DMS53 (cell line): ENCODE results near the gene SEC61B.

Experiments used
- DNase-seq: peaks from one replicate; lab custom pipeline; 2025; lab: John Stamatoyannopoulos, UW

Gene SEC61B

GRCh38 chr9:99221621-99222415 is at the start of gene SEC61B, which contains the start of gene ALG2:
SEC61B (plus strand) TSS chr9:99222282; CDS start chr9:99222364, 82 bp downstream.
ALG2 (minus strand) TSS chr9:99221942; CDS start chr9:99221894, 48 bp downstream.
- DNase-seq, result peak; percentile 94

- peak; percentile 53 for DNase-seq
Observed at GRCh38 chr9:99173570-99174504, 48.2 kb upstream of the SEC61B start.

DNA sequence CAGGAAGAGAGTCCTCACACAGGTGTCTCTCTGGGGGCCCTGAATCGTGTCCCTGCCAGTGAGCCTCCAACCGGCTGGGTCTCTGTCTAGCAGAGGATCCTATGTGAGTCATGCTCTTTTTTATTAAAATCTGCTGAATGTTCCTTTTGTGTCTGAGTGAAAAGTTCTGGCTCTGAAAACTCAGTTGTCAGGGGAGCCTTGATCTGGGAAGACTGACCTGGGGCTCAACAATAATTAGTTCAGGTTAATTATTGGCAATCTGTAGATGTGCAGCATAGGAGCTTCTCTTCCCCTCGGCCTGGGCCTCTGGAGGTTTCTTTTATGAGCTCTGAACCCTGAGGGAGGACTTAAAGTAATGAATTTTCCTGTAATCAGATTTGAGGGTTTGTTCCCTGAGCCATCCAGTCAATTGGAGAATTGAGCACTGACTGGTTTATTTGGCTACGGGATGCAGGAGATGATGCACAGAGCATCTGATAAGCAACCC is 45.5 kb upstream of the SEC61B start:
- DNase-seq, result peak; percentile 48

DNA sequence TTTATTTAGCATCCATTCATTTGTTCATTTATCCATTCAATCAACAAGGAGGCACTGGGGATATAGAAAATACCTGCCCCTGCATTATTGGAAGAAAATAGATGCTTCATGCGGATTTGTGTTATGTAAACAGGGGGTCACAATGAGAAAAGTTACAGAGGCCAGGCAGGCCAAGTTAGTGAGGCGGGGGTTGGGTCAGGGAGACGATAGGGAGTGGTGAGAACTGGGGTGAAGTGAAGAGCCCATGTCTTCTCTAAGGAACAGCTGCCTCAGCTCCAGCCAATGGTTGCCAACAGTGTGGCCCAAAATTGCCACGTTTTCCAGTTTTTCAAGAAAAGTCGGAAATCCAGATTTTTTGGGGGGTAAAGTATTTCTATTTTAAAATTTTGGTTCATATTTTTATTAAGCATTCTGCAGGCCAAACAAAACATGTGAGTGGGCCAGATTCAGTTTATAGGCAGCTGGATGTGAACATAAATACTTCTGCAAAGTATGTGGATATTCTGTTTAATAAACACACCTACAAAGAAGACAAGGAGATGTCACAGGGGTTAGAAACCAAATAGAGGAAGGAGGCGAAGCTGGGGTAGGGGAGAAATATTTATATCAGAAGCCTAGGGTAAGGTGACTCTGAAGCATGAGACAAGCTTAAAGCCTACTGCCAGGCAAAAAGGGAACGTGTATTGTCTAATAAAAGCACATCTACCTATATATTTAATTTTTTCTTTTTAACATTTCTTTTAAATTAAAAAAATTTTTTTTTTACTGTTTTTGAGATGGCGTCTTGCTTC is 44.3 kb upstream of the SEC61B start:
- DNase-seq, result no peak

DNA sequence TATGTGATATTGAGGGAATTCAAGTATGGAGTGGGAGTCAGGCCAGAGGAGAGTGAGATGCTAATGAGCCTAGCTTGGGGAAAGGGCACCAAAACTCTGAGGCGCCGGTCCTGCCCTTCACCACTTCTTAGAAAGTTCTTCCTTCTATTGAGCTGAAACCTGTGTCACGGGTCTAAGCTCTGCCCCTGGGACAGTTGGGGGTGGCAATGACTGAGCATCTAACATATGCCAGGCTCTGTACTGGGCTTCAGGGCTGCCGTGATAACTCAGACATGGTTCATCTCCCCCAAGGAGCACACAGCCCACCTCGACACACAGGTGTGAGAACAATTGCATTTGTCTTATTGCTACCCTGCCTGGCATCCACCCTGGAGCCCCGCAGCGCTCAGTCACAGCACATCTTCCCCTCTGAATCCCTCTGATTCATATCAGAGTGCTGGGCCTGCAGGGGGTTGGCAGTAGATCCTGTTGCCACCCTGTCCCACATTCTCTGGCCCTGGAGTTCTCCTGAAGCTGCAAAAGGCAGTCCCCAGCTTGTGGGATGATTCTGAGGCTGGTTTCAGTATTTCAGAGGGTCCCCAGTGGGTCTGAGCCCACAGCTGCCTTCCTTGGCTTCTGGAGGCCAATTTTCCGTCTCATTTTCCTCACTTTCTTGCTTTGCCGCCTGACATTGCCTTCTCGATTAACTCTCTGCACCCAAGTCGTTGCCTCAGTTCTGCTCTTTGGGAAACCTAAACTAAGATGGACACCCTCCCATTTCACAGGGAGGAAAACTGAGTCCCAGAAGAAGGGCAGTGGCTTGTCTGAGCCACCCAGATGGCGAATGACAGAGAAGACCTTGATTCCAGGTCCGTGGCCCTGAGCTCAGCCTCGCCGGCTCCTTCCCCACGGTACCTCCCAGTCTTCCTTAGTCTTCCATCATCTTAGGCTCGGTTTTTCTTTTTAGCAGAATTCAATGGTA is 42.9 kb upstream of the SEC61B start:
- DNase-seq, result no peak

- DNase-seq, result no peak
Observed at GRCh38 chr9:99180199-99180598, 41.9 kb upstream of the SEC61B start.

DNA sequence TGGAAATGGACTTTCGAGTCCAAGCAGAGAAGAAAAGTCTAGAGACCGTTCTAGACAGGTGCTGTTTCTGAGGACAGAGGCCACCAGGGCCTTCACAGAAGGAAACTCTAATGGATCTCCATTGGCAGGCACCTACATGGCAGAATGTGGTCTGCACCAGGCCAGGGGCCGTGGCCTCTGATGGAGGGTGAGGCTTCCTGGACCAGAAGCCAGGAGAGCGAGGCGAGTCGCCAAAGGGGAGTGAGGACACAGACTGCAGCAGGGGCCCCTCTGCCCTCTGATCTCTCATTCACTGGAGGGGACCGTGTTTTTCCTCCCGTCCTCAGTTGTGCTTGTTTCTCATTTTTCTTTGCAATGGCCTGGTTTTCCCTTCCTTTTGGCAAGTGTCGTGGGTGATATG is 41.4 kb upstream of the SEC61B start:
- no peak for DNase-seq

GRCh38 chr9:99181206-99181605 is 40.9 kb upstream of the SEC61B start:
- DNase-seq, result no peak

DNA sequence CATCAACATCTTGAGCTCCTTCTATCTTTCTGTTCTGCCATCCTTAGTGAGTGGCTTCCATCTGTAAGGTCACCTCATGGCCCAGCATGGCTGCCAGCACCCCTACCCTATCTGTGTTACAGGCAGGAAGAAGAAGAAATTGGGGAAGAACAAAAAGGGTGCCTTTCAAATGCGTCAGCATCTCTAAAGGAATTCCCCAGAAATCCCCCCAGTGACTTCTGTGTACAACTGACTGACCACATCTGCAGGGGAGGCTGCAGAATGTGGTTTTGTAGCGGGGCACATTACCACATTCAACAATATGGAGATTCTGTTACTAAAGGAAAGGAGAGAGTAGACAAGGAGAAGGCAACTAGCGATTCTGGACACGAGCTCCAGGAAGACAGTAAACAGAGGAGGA is 40.5 kb upstream of the SEC61B start:
- DNase-seq, result no peak

DNA sequence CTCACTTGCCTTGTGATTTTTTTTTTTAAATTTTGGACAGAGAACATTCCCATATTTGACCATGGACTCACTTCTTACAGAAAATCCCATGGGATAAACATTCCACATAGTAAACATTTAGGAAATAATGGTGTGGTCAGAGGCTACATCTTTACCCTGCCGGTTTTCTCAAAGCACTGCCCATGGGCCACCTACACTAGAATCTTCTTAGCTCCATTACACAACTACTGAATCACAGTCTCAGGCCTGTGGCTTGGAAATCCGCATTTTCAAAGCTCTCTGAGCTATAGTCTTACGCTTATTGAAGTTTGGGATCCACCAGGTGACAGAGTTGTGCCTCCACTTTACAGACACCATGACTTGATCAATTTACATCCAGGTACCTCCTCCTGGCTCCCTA is 39.7 kb upstream of the SEC61B start:
- no peak for DNase-seq

DNA sequence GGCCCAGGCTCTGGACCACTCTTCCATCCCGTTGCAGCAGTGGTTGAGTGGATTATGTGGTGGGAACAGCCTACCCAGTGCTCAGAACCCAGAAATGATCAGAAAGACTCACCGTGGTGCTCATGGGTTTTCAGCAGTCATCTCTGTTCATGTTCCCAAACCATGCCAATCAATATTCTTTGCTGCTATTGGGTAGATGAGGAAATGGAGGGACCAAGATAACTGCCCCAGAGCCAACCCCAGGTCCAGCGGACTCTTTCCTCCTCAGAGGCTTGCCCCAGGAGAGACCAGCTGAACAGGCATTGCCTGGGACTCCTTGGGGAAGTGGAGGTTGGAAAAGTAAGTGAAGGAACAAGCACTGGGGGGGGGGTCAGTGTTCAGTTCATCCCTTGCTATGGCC is 38.5 kb upstream of the SEC61B start:
- DNase-seq, result no peak

DNA sequence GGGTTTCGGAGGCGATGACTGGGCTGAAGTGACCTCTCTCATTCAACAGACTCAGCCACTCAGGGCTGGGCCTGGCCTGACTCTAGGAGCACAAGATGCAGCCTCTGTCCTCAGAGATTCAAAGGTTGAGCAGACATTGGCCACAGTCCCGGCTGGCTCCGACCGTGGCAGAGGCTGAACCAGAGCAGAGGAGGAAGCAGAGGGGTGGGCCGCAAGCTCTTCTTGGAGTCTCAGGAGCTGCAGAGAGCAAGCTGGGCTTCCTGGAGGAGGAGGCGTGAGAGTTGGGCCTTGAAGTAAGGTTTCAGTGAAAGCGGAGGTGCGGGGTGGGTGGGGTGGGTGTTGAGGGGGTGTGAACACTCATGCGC is 38.0 kb upstream of the SEC61B start:
- DNase-seq, result no peak

DNA sequence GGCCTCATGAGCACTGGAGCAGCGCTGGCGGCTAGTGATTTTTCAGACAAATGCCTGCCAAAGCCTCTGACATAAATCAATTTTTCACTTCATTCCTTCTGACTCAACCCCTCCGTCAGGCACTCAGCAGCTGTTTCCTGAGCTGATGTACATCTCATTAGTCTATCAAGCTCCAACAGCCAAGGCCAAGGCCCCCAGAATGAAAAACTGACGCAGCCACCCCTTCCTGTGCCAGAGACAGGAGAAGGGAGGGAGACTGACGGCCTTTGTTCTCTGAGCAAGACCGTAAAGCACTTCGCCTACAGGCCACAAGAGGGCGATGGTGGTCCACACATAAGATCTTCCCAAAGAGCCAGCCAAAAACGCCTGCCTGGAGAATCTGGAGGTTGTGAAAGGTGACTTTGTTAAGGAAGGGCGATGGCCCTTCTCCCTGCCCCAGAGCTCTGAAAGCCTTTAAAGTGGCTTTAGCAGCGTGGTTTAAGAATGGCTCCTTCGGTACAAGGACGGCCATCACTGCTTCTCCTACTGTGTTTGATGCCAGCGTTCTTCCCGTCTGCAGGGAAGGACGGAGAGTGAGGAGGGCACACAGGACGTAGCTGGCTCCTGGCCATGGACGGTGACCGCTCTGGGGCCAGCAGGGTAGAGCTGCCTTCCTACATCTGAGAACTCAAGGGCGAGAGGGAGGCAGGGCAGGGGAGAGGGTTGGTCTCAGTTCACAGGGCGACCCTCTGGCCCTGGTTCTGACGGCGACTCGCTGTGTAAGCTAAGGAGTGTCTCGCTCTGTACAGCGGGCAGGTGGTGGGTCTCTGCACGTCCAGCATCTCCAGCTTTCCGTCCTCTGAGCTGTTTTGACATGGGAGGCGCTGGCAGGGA is 37.4 kb upstream of the SEC61B start:
- peak; percentile 88 for DNase-seq

DNA sequence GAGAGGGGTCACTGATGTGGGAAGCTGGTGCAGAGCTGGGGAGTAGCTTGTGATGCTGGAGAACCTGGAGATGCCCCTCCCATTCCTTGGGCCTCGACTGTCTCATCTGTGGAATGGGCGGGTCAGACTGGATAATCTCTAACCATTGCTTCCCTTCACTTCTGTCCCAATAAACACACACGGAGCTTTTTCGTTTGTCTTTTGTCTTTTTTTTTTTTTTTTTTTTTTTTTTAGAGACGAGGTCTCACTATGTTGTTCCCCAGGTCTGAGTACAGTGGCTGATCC is 36.8 kb upstream of the SEC61B start:
- no peak for DNase-seq

- no peak for DNase-seq
Observed at GRCh38 chr9:99185934-99186333, 36.1 kb upstream of the SEC61B start.

DNA sequence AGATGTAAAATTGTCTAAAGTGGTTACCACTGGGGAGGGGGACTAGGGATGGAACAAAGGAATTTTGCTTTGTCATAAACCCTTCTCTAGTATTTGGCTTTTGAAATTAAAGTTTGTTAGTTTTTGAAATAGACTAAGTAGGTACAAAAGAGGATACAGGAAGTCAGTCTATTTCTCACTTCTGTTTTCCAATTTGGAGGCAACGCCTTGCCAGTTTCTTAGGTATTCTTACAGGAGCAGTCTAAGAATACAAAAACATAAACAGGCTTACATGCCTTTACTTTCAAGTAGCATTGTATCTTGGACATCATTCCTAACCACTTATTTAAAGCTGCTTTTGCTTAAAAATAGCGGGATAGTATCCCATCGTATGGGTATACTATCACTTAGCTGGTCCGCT is 34.8 kb upstream of the SEC61B start:
- DNase-seq, result no peak

DNA sequence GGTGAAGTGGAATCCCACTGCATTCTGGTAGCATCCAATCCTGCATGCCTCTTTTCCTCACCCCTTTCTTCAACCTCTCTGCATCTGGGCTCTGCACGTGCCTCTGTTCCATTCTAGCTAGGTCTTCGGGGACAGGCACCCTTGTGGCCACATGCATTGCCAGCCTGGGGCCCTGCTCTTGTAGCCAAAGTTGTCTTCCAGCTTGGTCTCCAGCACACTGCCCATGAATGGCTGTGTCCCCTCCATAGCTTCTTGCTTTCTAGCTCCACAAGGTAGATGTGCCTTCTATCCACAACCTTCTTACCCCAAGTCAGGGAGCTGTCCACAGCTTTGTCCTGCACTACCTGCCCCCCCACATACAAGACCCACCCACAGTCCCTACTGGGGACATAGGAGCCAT is 32.9 kb upstream of the SEC61B start:
- DNase-seq, result no peak

DNA sequence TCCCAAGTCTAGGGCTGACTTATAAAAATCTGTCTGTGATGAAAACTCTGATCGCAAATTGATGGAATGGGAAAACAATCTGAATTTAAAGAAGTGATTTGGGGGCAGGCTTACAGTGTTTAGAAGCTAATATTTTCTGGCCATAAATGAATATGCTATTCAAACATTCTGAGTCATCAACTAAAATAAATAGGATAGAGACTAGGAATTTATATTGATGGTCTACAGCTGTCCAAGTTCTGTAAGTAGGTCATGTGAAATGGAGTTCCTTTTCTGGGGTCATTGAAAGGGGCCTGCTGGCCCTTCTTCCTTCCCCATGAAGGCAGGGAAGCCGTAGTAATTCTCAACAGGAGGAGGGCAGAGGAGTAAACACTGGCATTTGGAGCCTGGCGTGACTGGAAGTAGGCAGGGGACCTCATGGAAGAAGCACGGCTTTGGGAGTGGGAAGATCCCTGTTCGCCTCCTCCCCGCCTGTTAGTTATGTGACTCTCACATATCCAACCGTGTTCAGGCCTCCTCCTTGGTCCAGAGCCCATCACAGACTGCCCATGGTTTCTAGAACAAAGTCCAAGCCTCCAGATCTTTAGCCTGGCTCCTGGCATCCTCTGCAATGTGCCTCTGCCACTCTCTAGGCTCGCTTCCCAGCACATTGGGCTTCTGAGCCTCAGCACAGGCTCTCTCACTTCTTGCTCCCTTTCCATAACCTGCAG is 32.0 kb upstream of the SEC61B start:
- DNase-seq, result peak; percentile 7

- DNase-seq, result no peak
Observed at GRCh38 chr9:99190597-99191283, 31.3 kb upstream of the SEC61B start.
